Measurements from ENCODE around the gene MBD3L1.

MBD3L1 gene

GRCh38 chr19:8881512-8881911 lies 49.3 kb downstream of the MBD3L1 start:
- DNase-seq: no peak

GRCh38 chr19:8884416-8884815 lies 52.2 kb downstream of the MBD3L1 start:
- DNase-seq: no peak

- DNase-seq: no peak
Observed at GRCh38 chr19:8887364-8887763, 55.2 kb downstream of the MBD3L1 start.

- no peak for DNase-seq
Observed at GRCh38 chr19:8890260-8890659, 58.1 kb downstream of the MBD3L1 start.

All from fibroblast of skin of right quadriceps (primary cell).